T-cell (primary cell): Measurements from ENCODE around the gene SYT13. TPM values are rescaled to one million over a fixed set of nuclear protein-coding genes. Genes with fewer than 3 reads are reported as not detected.

Source experiments
- ATAC-seq, 4 experiments: fragments of 200-7000 bp in 3 of 4; fragments of 150-1000 bp in 1 of 4; cut with Tn5 transposase; replicated peaks in 1 of 4; 1 replicate in 3 of 4; 2 replicates in 1 of 4; pipeline ENCODE4 v1.10.0; 2021; ENCODE audit warnings: moderate library complexity in 3 of 4, mild to moderate bottlenecking in 2 of 4, moderate number of reproducible peaks in 1 of 4
- CTCF ChIA-PET, 2 donors: fragments of 300-600 bp; sonication (Branson Sonifier 250); formaldehyde crosslinking; loops; one replicate each; lab custom pipeline; 2022; ENCODE audit warnings: antibody characterized with exemption in 2 of 2; lab: Charles Lee
- POLR2A ChIA-PET, 2 donors: fragments of 300-600 bp; sonication (Branson Sonifier 250); formaldehyde crosslinking; loops; one replicate each; lab custom pipeline; 2022; ENCODE audit warnings: antibody characterized with exemption in 2 of 2; lab: Charles Lee
- DNase-seq, 35 experiments: peaks; one replicate each; pipeline versions ENCODE4 v3.0.0 to v3.0.0-alpha.2; 2013 to 2023
- H3K27ac ChIP-seq: one replicate; pipeline ENCODE4 v1.5.1; 2013; ENCODE audit warnings: low read length
- H3K27me3 ChIP-seq, 2 experiments: replicated peaks in 1 of 2; 1 replicate in 1 of 2; 2 replicates in 1 of 2; pipeline versions ENCODE4 v1.6.1 to v1.7.0; 2013; ENCODE audit warnings: low read length in 1 of 2, mixed read lengths in 1 of 2; ENCODE audit not compliant: control insufficient read depth in 2 of 2, insufficient read depth in 2 of 2; ENCODE audit errors: extremely low read depth in 1 of 2
- H3K36me3 ChIP-seq, 2 donors: 1 replicate in 1 of 2; 2 replicates in 1 of 2; pipeline versions ENCODE4 v1.6.1 to v1.7.0; 2013; ENCODE audit warnings: low read length in 1 of 2; ENCODE audit not compliant: control insufficient read depth in 2 of 2, insufficient read depth in 1 of 2; ENCODE audit errors: extremely low read depth in 1 of 2
- H3K4me1 ChIP-seq, 2 experiments: 1 replicate in 1 of 2; 2 replicates in 1 of 2; pipeline versions ENCODE4 v1.6.1 to v1.7.0; 2013; ENCODE audit warnings: low read length in 2 of 2, mixed read lengths in 1 of 2; ENCODE audit not compliant: insufficient read depth in 2 of 2, control insufficient read depth in 1 of 2; ENCODE audit errors: extremely low read depth in 1 of 2
- H3K4me3 ChIP-seq, 2 donors: 1 replicate in 1 of 2; 2 replicates in 1 of 2; pipeline versions ENCODE4 v1.5.1 to v1.7.0; 2013; ENCODE audit warnings: mild to moderate bottlenecking in 2 of 2, low read length in 1 of 2, moderate library complexity in 1 of 2; ENCODE audit not compliant: control insufficient read depth in 1 of 2; ENCODE audit errors: extremely low read depth in 1 of 2
- H3K9me3 ChIP-seq: 2 replicates; pipeline ENCODE4 v1.7.0; 2013
- H3K27ac Mint-ChIP-seq, 2 donors: one replicate each; pipeline ENCODE4 v1.8.0; 2020 to 2021; ENCODE audit warnings: mild to moderate bottlenecking in 2 of 2, mixed read lengths in 2 of 2
- H3K27me3 Mint-ChIP-seq, 2 donors: one replicate each; pipeline ENCODE4 v1.8.0; 2021 to 2022; ENCODE audit warnings: mixed read lengths in 2 of 2
- H3K36me3 Mint-ChIP-seq: one replicate; pipeline ENCODE4 v1.8.0; 2021; ENCODE audit warnings: mixed read lengths
- H3K4me1 Mint-ChIP-seq, 3 donors: one replicate each; pipeline ENCODE4 v1.8.0; 2020 to 2022; ENCODE audit warnings: mixed read lengths in 3 of 3, mild to moderate bottlenecking in 1 of 3
- H3K4me3 Mint-ChIP-seq, 3 donors: one replicate each; pipeline ENCODE4 v1.8.0; 2020 to 2022; ENCODE audit warnings: mild to moderate bottlenecking in 3 of 3, mixed read lengths in 3 of 3, moderate library complexity in 3 of 3
- H3K9me3 Mint-ChIP-seq, 3 donors: one replicate each; pipeline ENCODE4 v1.8.0; 2020 to 2022; ENCODE audit warnings: mixed read lengths in 3 of 3
- WGBS: methylation state at CpG from one replicate; pipeline ENCODE4 v1.1.5; 2013; ENCODE audit warnings: missing lambda C conversion rate; ENCODE audit not compliant: insufficient coverage; 5-methylcytosine and 5-hydroxymethylcytosine counted together
- total RNA-seq, 35 experiments: library from RNA in 6 of 35; stranded (reverse) in 6 of 35; fragments of 120-200 nt in 1 of 35; gene quantifications; one replicate each; pipeline versions ENCODE4 v1.2.1 to v1.2.4 and lab custom pipeline; 2013 to 2026

SYT13 gene
- total RNA-seq, 5 donors from 2014 or later (not counting 1 experiment from before 2014, with no cell fraction given) = 0.03 to 0.20 (median 0.18) TPM; not detected in 2

DNA sequence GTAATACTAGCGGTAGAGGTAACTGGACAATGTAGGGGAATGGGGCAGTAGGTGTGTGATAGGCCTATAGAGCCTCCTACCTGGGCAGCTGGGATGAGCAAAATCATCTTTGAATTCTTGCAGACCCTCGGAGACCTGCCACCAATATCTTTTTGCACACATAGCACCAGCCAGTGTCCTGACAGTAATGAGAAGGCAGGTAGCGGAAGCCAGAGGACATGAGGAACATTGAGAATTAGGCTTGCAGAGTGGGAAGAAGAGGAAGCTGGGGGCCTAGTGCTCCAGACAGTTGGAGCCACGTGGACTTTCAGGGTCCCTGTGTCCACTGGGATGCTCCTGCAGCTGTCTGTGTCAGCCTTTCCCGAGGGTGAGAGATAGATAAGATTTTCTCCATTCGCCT lies 17.2 kb upstream of the SYT13 start:
- H3K36me3 ChIP-seq = no peaks in the 10 kb centered on the region
- H3K4me3 Mint-ChIP-seq = no peak overlapping the region
- H3K27me3 ChIP-seq = peaks cover 0 to 3% of the 10 kb centered on the region in 2 experiments
- no peak overlapping the region for H3K27ac Mint-ChIP-seq
- 100% methylated on average over 1 of the region's 6 CpGs for WGBS
- no peaks in the 10 kb centered on the region for H3K4me1 Mint-ChIP-seq
- peaks cover 6 to 21% of the 10 kb centered on the region in 2 donors for H3K27me3 Mint-ChIP-seq
- ATAC-seq (no peak), DNase-seq (no peak)
- no peaks in the 10 kb centered on the region for H3K9me3 ChIP-seq
- CTCF ChIA-PET = interaction anchor here in 1 of 2 donors (0.6 kb wide), 1 partner anchor 17 kb away, joined by 4 read pairs; the partner anchor contains the start of gene SYT13
- no peaks in the 10 kb centered on the region for H3K36me3 Mint-ChIP-seq
- POLR2A ChIA-PET = no interaction called here
- no peak overlapping the region for H3K27ac ChIP-seq
- H3K4me3 ChIP-seq = no peak overlapping the region
- H3K9me3 Mint-ChIP-seq = no peaks in the 10 kb centered on the region
- no peaks in the 10 kb centered on the region for H3K4me1 ChIP-seq

- Histone ChIP-seq H3K4me3 (no peak overlapping the region), H3K27me3 (peaks cover 0 to 5% of the 10 kb centered on the region in 2 experiments), H3K4me1 (no peaks in the 10 kb centered on the region), H3K9me3 (no peaks in the 10 kb centered on the region), H3K36me3 (no peaks in the 10 kb centered on the region), H3K27ac (no peak overlapping the region)
- CTCF ChIA-PET = interaction anchor here in 1 of 2 donors (0.7 kb wide), 1 partner anchor 127 kb away, joined by 3 read pairs; no protein-coding TSS in a partner anchor
- H3K27me3 Mint-ChIP-seq = peaks cover 8 to 21% of the 10 kb centered on the region in 2 donors
- WGBS = 67% methylated on average over 4 of the region's 7 CpGs
- no peak for ATAC-seq
- H3K4me3 Mint-ChIP-seq = no peak overlapping the region
- H3K9me3 Mint-ChIP-seq = no peaks in the 10 kb centered on the region
- POLR2A ChIA-PET = no interaction called here
- H3K36me3 Mint-ChIP-seq = no peaks in the 10 kb centered on the region
- H3K4me1 Mint-ChIP-seq = no peaks in the 10 kb centered on the region
- no peak overlapping the region for H3K27ac Mint-ChIP-seq
- no peak for DNase-seq
These were observed 15.6 kb upstream of the SYT13 start for GRCh38 chr11:45301537-45302246.

GRCh38 chr11:45300715-45301114 lies 14.6 kb upstream of the SYT13 start:
- ChIA-PET POLR2A (no interaction called here), CTCF (no interaction called here)
- H3K27ac Mint-ChIP-seq = no peak overlapping the region
- no peak overlapping the region for H3K4me3 Mint-ChIP-seq
- no peaks in the 10 kb centered on the region for H3K9me3 ChIP-seq
- H3K27me3 ChIP-seq = peaks cover 0 to 5% of the 10 kb centered on the region in 2 experiments
- no peaks in the 10 kb centered on the region for H3K4me1 Mint-ChIP-seq
- no peak overlapping the region for H3K27ac ChIP-seq
- H3K4me1 ChIP-seq = no peaks in the 10 kb centered on the region
- H3K9me3 Mint-ChIP-seq = no peaks in the 10 kb centered on the region
- WGBS = 80% methylated on average over 2 of the region's 3 CpGs
- H3K36me3 Mint-ChIP-seq = no peaks in the 10 kb centered on the region
- no peak for DNase-seq
- H3K27me3 Mint-ChIP-seq = peaks cover 8 to 19% of the 10 kb centered on the region in 2 donors
- no peaks in the 10 kb centered on the region for H3K36me3 ChIP-seq
- no peak for ATAC-seq
- no peak overlapping the region for H3K4me3 ChIP-seq

DNA sequence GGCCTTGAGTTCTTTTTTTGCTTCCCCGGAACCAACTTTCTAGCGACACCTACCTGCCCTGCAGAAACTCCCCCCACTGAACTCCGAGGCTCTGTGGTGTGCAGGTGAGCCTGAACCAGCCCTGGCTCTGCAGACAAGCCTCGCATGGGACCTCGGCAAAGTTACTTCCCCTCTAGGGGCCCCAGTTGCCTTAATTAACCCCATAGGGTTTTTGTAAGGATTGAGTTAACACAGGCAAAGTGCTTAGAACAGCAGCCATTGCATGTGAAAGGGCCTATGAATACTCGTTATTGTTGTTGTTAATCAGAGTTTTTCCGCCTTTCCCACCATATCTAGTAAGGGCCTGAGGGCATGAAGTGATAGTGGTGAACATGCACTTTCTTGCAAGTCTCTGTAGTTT lies 12.6 kb upstream of the SYT13 start:
- Mint-ChIP-seq H3K27me3 (peaks cover 16 to 19% of the 10 kb centered on the region in 2 donors), H3K27ac (no peak overlapping the region), H3K4me1 (no peaks in the 10 kb centered on the region), H3K36me3 (no peaks in the 10 kb centered on the region), H3K9me3 (no peaks in the 10 kb centered on the region), H3K4me3 (no peak overlapping the region)
- Histone ChIP-seq H3K4me3 (no peak overlapping the region), H3K4me1 (no peaks in the 10 kb centered on the region), H3K27ac (no peak overlapping the region), H3K27me3 (peaks cover 0 to 17% of the 10 kb centered on the region in 2 experiments), H3K36me3 (no peaks in the 10 kb centered on the region), H3K9me3 (no peaks in the 10 kb centered on the region)
- WGBS = no CpG with 5 or more reads among the region's 7 CpGs
- CTCF ChIA-PET = no interaction called here
- no peak for DNase-seq
- no peak for ATAC-seq
- POLR2A ChIA-PET = no interaction called here

GRCh38 chr11:45296075-45296474 lies 9.9 kb upstream of the SYT13 start:
- no peaks in the 10 kb centered on the region for H3K4me1 ChIP-seq
- no peaks in the 10 kb centered on the region for H3K9me3 ChIP-seq
- H3K4me3 ChIP-seq = no peak overlapping the region
- CTCF ChIA-PET = no interaction called here
- DNase-seq (no peak), ATAC-seq (no peak)
- no peak overlapping the region for H3K27ac Mint-ChIP-seq
- POLR2A ChIA-PET = no interaction called here
- H3K9me3 Mint-ChIP-seq = no peaks in the 10 kb centered on the region
- H3K36me3 Mint-ChIP-seq = no peaks in the 10 kb centered on the region
- no CpG with 5 or more reads among the region's 3 CpGs for WGBS
- H3K27me3 Mint-ChIP-seq = peaks cover 28 to 29% of the 10 kb centered on the region in 2 donors
- H3K27ac ChIP-seq = no peak overlapping the region
- H3K4me3 Mint-ChIP-seq = no peak overlapping the region
- no peaks in the 10 kb centered on the region for H3K4me1 Mint-ChIP-seq
- H3K36me3 ChIP-seq = no peaks in the 10 kb centered on the region
- H3K27me3 ChIP-seq = peaks cover 0 to 20% of the 10 kb centered on the region in 2 experiments

DNA sequence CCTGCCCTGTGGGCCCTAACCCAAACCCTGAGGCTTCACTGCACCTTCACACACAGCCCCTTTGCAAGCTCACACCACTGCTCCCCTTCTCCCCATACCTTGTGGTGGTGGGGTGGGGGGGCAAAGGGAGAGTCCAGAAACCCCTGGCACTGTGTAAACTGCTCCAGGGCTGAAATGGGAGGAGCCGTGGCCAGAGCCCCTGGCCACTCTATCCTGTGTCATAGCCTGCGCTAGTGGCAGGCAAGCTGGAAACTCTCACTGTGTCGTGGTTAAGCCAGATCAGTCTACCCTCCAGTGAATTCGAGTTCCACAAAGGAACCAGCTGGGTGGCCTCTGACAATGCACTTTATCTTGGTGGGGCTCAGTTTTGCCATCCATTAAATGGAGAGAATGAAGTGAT lies 8.4 kb upstream of the SYT13 start:
- Mint-ChIP-seq H3K9me3 (no peaks in the 10 kb centered on the region), H3K27ac (no peak overlapping the region), H3K4me3 (no peak overlapping the region), H3K36me3 (no peaks in the 10 kb centered on the region), H3K27me3 (peaks cover 38 to 43% of the 10 kb centered on the region in 2 donors), H3K4me1 (no peaks in the 10 kb centered on the region)
- H3K9me3 ChIP-seq = no peaks in the 10 kb centered on the region
- ATAC-seq (no peak), DNase-seq (no peak)
- H3K27ac ChIP-seq = no peak overlapping the region
- H3K27me3 ChIP-seq = peaks cover 0 to 28% of the 10 kb centered on the region in 2 experiments
- ChIA-PET POLR2A (no interaction called here), CTCF (interaction anchor here (0.6 to 0.9 kb wide), 2 partner anchors 77 to 184 kb away, joined by 3 read pairs; no protein-coding TSS in a partner anchor)
- 84% methylated on average over 3 of the region's 4 CpGs for WGBS
- H3K4me1 ChIP-seq = no peaks in the 10 kb centered on the region
- no peak overlapping the region for H3K4me3 ChIP-seq
- H3K36me3 ChIP-seq = no peaks in the 10 kb centered on the region
